GF-D8 (cell line): ENCODE results near the gene GABRP.
"Not testable (repeated sequence)": the region's sequence is repeated elsewhere in the genome, so short reads cannot be mapped to it uniquely, and the experiment has no call there.

Experiments used
- DNase-seq: peaks from one replicate; lab custom pipeline; 2025; lab: John Stamatoyannopoulos, UW

GABRP gene

GRCh38 chr5:170783498-170784247, at the start of gene GABRP:
Gene GABRP (plus strand): TSS chr5:170783725. CDS start chr5:170788616, 4,891 bp downstream.
- no peak for DNase-seq

GRCh38 chr5:170736966-170737365, 46.6 kb upstream of the GABRP start:
- DNase-seq, result no peak

GRCh38 chr5:170737591-170737990, 45.9 kb upstream of the GABRP start:
- no peak for DNase-seq

- DNase-seq, result no peak
These were observed 44.7 kb upstream of the GABRP start for GRCh38 chr5:170738840-170739239.

- DNase-seq, result no peak
These were observed 44.1 kb upstream of the GABRP start for GRCh38 chr5:170739446-170739845.

GRCh38 chr5:170740551-170741205, 42.8 kb upstream of the GABRP start:
- DNase-seq, result no peak

GRCh38 chr5:170741801-170742200, 41.7 kb upstream of the GABRP start:
- no peak for DNase-seq

- DNase-seq, result no peak
These were observed 39.7 kb upstream of the GABRP start for GRCh38 chr5:170743876-170744212.

- no peak for DNase-seq
These were observed 37.9 kb upstream of the GABRP start for GRCh38 chr5:170745481-170746071.

GRCh38 chr5:170746075-170746960, 37.2 kb upstream of the GABRP start:
- no peak for DNase-seq

- DNase-seq, result no peak
These were observed 36.6 kb upstream of the GABRP start for GRCh38 chr5:170746961-170747340.

GRCh38 chr5:170747357-170747756, 36.2 kb upstream of the GABRP start:
- no peak for DNase-seq

- no peak for DNase-seq
These were observed 35.7 kb upstream of the GABRP start for GRCh38 chr5:170747851-170748250.

GRCh38 chr5:170748951-170749471, 34.5 kb upstream of the GABRP start:
- DNase-seq, result no peak

- DNase-seq, result no peak
These were observed 33.6 kb upstream of the GABRP start for GRCh38 chr5:170749911-170750431.

GRCh38 chr5:170750791-170751190, 32.7 kb upstream of the GABRP start:
- DNase-seq, result no peak

- DNase-seq, result no peak
These were observed 31.9 kb upstream of the GABRP start for GRCh38 chr5:170751631-170752030.

- DNase-seq, result no peak
These were observed 31.0 kb upstream of the GABRP start for GRCh38 chr5:170752257-170753215.

- no peak for DNase-seq
These were observed 30.2 kb upstream of the GABRP start for GRCh38 chr5:170753311-170753710.

GRCh38 chr5:170754508-170754907, 29.0 kb upstream of the GABRP start:
- not testable (repeated sequence) for DNase-seq
